Common myeloid progenitor, CD34-positive (primary cell): ENCODE data around the gene ATP23.

Experiments
- CTCF ChIA-PET: fragments of 350-600 bp; sonication (Branson Sonifier 250); formaldehyde crosslinking; loops from one replicate; lab custom pipeline; 2021; ENCODE audit warnings: antibody characterized with exemption; lab: Charles Lee
- POLR2A ChIA-PET: fragments of 350-600 bp; sonication (Branson Sonifier 250); formaldehyde crosslinking; loops from one replicate; lab custom pipeline; 2021; ENCODE audit warnings: antibody characterized with exemption; lab: Charles Lee
- DNase-seq, 3 donors: peaks; one replicate each; pipeline versions ENCODE4 v3.0.0 to v3.0.0-alpha.2; 2013
- H3K27ac ChIP-seq, 2 experiments: 1 replicate in 1 of 2; 2 replicates in 1 of 2; pipeline ENCODE4 v1.7.0; 2013; ENCODE audit warnings: inconsistent platforms in 2 of 2, low read length in 2 of 2, mild to moderate bottlenecking in 2 of 2, low read depth in 1 of 2, moderate library complexity in 1 of 2; ENCODE audit not compliant: severe bottlenecking in 2 of 2, insufficient read depth in 1 of 2, poor library complexity in 1 of 2
- H3K27me3 ChIP-seq, 5 experiments: replicated peaks in 2 of 5; 1 replicate in 3 of 5; 2 replicates in 2 of 5; pipeline versions ENCODE4 v1.6.1 to v1.7.0; 2013; ENCODE audit warnings: low read length in 4 of 5, mild to moderate bottlenecking in 2 of 5, moderate library complexity in 2 of 5, inconsistent platforms in 1 of 5; ENCODE audit not compliant: insufficient read depth in 5 of 5, control insufficient read depth in 4 of 5
- H3K36me3 ChIP-seq, 4 experiments: 1 replicate in 2 of 4; 2 replicates in 2 of 4; pipeline versions ENCODE4 v1.6.1 to v1.7.0; 2013; ENCODE audit warnings: low read length in 3 of 4, control low read depth in 1 of 4, mild to moderate bottlenecking in 1 of 4; ENCODE audit not compliant: control insufficient read depth in 4 of 4, insufficient read depth in 4 of 4
- H3K4me1 ChIP-seq, 4 experiments: 1 replicate in 3 of 4; 2 replicates in 1 of 4; pipeline versions ENCODE4 v1.6.1 to v1.7.1; 2013; ENCODE audit warnings: low read length in 3 of 4, mild to moderate bottlenecking in 3 of 4, control low read depth in 1 of 4, inconsistent platforms in 1 of 4, moderate library complexity in 1 of 4; ENCODE audit not compliant: control insufficient read depth in 4 of 4, insufficient read depth in 4 of 4; ENCODE audit errors: control extremely low read depth in 1 of 4
- H3K4me3 ChIP-seq, 7 experiments: 1 replicate in 4 of 7; 2 replicates in 3 of 7; pipeline versions ENCODE4 v1.5.1 to v1.7.0; 2013; ENCODE audit warnings: mild to moderate bottlenecking in 7 of 7, low read length in 6 of 7, moderate library complexity in 6 of 7, inconsistent platforms in 2 of 7, low read depth in 2 of 7, control low read depth in 1 of 7; ENCODE audit not compliant: insufficient read depth in 4 of 7, control insufficient read depth in 1 of 7; ENCODE audit errors: extremely low read depth in 1 of 7
- H3K9me3 ChIP-seq, 5 experiments: 1 replicate in 4 of 5; 2 replicates in 1 of 5; pipeline versions ENCODE4 v1.6.1 to v1.7.1; 2013; ENCODE audit warnings: low read length in 4 of 5, mild to moderate bottlenecking in 2 of 5, inconsistent platforms in 1 of 5, low read depth in 1 of 5, moderate library complexity in 1 of 5; ENCODE audit not compliant: control insufficient read depth in 4 of 5, insufficient read depth in 2 of 5; ENCODE audit errors: control extremely low read depth in 1 of 5
- WGBS: methylation state at CpG from one replicate; pipeline ENCODE4 v1.1.5; 2013; ENCODE audit not compliant: insufficient coverage; 5-methylcytosine and 5-hydroxymethylcytosine counted together

Gene ATP23

GRCh38 chr12:57909056-57909455, 32.3 kb upstream of the ATP23 start:
- no peak for DNase-seq
- POLR2A ChIA-PET: no interaction called here
- H3K9me3 ChIP-seq: no peaks in the 10 kb centered on the region
- WGBS: 95% methylated on average over 3 of the region's 4 CpGs
- H3K27ac ChIP-seq: no peak overlapping the region
- H3K4me3 ChIP-seq: no peak overlapping the region
- H3K36me3 ChIP-seq: no peaks in the 10 kb centered on the region
- no peaks in the 10 kb centered on the region for H3K27me3 ChIP-seq
- H3K4me1 ChIP-seq: peaks cover 2 to 8% (median 7%) of the 10 kb centered on the region in 4 experiments
- CTCF ChIA-PET: interaction anchor here (0.9 to 20.4 kb wide), 3 partner anchors 15 to 73 kb away, joined by 3 to 313 read pairs (median 3); no protein-coding TSS in a partner anchor

- no peak overlapping the region for H3K4me3 ChIP-seq
- H3K9me3 ChIP-seq: no peaks in the 10 kb centered on the region
- no peak overlapping the region for H3K27ac ChIP-seq
- no peaks in the 10 kb centered on the region for H3K36me3 ChIP-seq
- CTCF ChIA-PET: interaction anchor here (1.2 to 20.4 kb wide), 2 partner anchors 16 to 73 kb away, joined by 3 to 313 read pairs; no protein-coding TSS in a partner anchor
- POLR2A ChIA-PET: interaction anchor here (0.6 kb wide), 1 partner anchor 62 kb away, joined by 3 read pairs; no protein-coding TSS in a partner anchor
- DNase-seq: no peak
- H3K4me1 ChIP-seq: peaks cover 2 to 8% (median 7%) of the 10 kb centered on the region in 4 experiments
- H3K27me3 ChIP-seq: no peaks in the 10 kb centered on the region
- WGBS: 100% methylated on average over 4 of the region's 4 CpGs
These were observed 31.8 kb upstream of the ATP23 start for GRCh38 chr12:57909611-57910010.

- H3K4me1 ChIP-seq: no peaks in the 10 kb centered on the region
- no peaks in the 10 kb centered on the region for H3K27me3 ChIP-seq
- DNase-seq: no peak
- no peak overlapping the region for H3K27ac ChIP-seq
- ChIA-PET CTCF (interaction anchor here (1.5 kb wide), 1 partner anchor 13 kb away, joined by 3 read pairs; no protein-coding TSS in a partner anchor), POLR2A (no interaction called here)
- no peak overlapping the region for H3K4me3 ChIP-seq
- H3K36me3 ChIP-seq: no peaks in the 10 kb centered on the region
- H3K9me3 ChIP-seq: no peaks in the 10 kb centered on the region
- 58% methylated on average over 2 of the region's 4 CpGs for WGBS
These were observed 23.2 kb upstream of the ATP23 start for GRCh38 chr12:57918147-57918546.

GRCh38 chr12:57927086-57927485, 14.3 kb upstream of the ATP23 start:
- Histone ChIP-seq H3K4me1 (no peaks in the 10 kb centered on the region), H3K36me3 (peaks cover 0 to 3% (median under 1%) of the 10 kb centered on the region in 4 experiments), H3K27me3 (no peaks in the 10 kb centered on the region), H3K27ac (no peak overlapping the region), H3K9me3 (no peaks in the 10 kb centered on the region), H3K4me3 (no peak overlapping the region)
- 73% methylated on average over 3 of the region's 3 CpGs for WGBS
- no peak for DNase-seq
- CTCF ChIA-PET: no interaction called here
- POLR2A ChIA-PET: no interaction called here

- no peak overlapping the region for H3K27ac ChIP-seq
- H3K9me3 ChIP-seq: no peaks in the 10 kb centered on the region
- no peaks in the 10 kb centered on the region for H3K27me3 ChIP-seq
- peaks cover 5 to 9% (median 7%) of the 10 kb centered on the region in 4 experiments for H3K4me1 ChIP-seq
- 100% methylated on average over 1 of the region's 4 CpGs for WGBS
- no peak overlapping the region for H3K4me3 ChIP-seq
- no peak for DNase-seq
- ChIA-PET POLR2A (no interaction called here), CTCF (interaction anchor here (1.4 kb wide), 1 partner anchor 9 kb away, joined by 3 read pairs; no protein-coding TSS in a partner anchor)
- H3K36me3 ChIP-seq: peaks cover 0 to 3% (median 1%) of the 10 kb centered on the region in 4 experiments
These were observed 12.1 kb upstream of the ATP23 start for GRCh38 chr12:57929092-57929830.

- H3K27ac ChIP-seq: peak overlapping the region; percentile 99 to 100
- no peaks in the 10 kb centered on the region for H3K27me3 ChIP-seq
- H3K4me1 ChIP-seq: peaks cover 19 to 42% (median 23%) of the 10 kb centered on the region in 4 experiments
- peaks cover 0 to 3% (median 0%) of the 10 kb centered on the region in 4 experiments for H3K36me3 ChIP-seq
- POLR2A ChIA-PET: no interaction called here
- no peaks in the 10 kb centered on the region for H3K9me3 ChIP-seq
- CTCF ChIA-PET: interaction anchor here (0.6 to 1.5 kb wide), 3 partner anchors 27 to 178 kb away, joined by 3 to 4 read pairs (median 3); partner anchors contain the start of gene TSFM
- DNase-seq: peak in 1 of 3 donors; percentile 15
- peak overlapping the region in 6 of 7 experiments; percentile 70 to 96 (median 82) for H3K4me3 ChIP-seq
- no CpG with 5 or more reads among the region's 4 CpGs for WGBS
These were observed 6.5 kb upstream of the ATP23 start for GRCh38 chr12:57934819-57935218.

- Histone ChIP-seq H3K27me3 (no peaks in the 10 kb centered on the region), H3K27ac (peak overlapping the region; percentile 99 to 100), H3K9me3 (no peaks in the 10 kb centered on the region), H3K4me3 (peak overlapping the region in 6 of 7 experiments; percentile 70 to 96 (median 82)), H3K4me1 (peaks cover 20 to 47% (median 27%) of the 10 kb centered on the region in 4 experiments), H3K36me3 (peaks cover 0 to 3% (median 0%) of the 10 kb centered on the region in 4 experiments)
- 58% methylated on average over 3 of the region's 3 CpGs for WGBS
- DNase-seq: peak in 1 of 3 donors; percentile 8
- POLR2A ChIA-PET: no interaction called here
- CTCF ChIA-PET: interaction anchor here (0.6 to 0.9 kb wide), 2 partner anchors 28 to 153 kb away, joined by 3 to 4 read pairs; partner anchors contain the start of gene TSFM
These were observed 6.0 kb upstream of the ATP23 start for GRCh38 chr12:57935331-57935730.
